ENCODE measurements around the gene BLOC1S4.

BLOC1S4 gene

DNA sequence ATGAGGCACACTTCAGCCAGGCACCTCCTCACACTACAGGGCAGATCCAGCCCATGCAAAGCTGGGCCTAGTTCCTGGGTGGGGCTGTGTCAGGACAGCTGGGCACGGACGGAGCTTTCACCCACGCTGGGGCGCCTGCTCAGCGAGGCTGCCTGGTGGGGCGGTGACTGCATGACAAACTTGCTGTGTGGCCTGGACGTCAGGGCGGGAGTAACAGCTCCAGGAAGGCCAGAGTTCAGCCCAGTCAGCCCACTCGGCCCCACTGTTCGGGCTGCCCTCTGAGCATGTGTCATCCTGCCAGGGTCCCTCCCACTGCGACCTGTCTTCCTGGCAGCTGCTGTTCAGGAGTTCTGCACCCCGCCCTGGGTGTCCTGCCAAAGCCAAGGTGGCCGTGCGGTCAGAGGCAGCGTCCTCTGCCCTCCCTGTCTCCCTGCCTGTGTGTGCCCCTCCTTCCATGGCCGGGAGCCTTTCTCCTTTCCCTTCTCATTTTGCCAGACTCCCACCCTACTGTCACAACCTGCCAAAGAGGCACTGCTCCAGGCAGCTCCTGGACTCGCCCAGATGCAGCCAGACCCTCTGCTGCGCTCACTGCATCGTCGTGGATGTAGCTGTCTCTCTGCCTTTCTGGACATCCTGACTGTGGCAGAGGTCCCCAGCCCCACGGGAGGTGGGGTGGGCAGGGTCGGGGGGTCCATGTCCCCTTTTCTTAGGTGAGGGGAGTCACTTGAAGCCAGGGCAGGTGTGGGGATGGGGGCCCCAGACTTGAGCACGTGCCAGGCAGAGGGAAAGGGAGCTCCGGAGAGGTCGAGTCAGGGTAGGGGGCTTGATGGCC is 33.6 kb downstream of the BLOC1S4 start:
- TF ChIP-seq CTCF (IDR thresholded peaks at IDR 0.05; ENCODE audit: low read depth, low read length): no peak
- DNase-seq (ENCODE audit: low read depth in 2 of 2): peak; percentile 40 to 44
- H3K4me3 ChIP-seq (replicated peaks in 1 of 2; ENCODE audit: low read depth in 2 of 2, low read length in 2 of 2): no peak overlapping the region

GRCh38 chr4:6750286-6751221 is 34.6 kb downstream of the BLOC1S4 start:
- no peak for DNase-seq (ENCODE audit: low read depth in 2 of 2)
- no peak for TF ChIP-seq CTCF (IDR thresholded peaks at IDR 0.05; ENCODE audit: low read depth, low read length)
- no peak overlapping the region for H3K4me3 ChIP-seq (replicated peaks in 1 of 2; ENCODE audit: low read depth in 2 of 2, low read length in 2 of 2)

DNA sequence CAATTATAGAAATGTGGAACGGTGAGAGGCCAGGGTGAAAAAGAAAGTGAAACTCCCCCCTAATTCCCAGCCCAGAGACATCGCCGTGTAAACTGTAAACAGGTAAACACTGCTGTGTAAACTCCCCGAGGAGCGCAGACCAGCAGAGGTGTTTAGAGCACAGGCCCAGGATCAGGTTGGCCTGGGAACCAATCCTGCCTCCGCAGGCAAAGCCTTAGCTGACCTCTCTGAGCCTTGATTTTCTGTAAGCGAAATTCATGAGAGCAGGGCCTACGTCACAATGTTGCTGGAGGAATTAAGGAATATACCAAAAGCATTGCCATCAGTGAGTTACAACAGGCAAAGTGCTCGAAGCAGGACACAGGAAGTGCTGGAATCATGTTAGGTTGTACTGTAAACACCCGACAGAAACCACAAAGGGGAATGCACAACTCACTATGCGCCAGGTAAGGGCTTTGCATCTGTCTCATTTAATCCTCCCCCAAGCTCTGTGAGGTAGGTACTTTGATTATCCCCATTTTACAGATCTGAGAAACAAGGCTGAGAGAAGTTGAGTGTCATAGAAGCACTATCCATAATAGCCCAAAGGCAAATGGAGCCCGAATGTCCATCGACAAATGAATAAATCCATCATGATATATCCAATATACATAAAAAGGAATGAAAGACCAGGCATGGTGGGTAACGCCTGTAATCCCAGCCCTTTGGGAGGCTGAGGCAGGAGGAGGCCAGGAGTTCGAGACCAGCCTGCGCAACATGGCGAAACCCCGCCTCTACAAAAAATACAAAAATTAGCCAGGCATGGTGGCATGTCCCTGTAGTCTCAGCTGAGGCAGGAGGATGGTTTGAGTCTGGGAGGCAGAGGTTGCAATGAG is 35.9 kb downstream of the BLOC1S4 start:
- no peak for TF ChIP-seq CTCF (IDR thresholded peaks at IDR 0.05; ENCODE audit: low read depth, low read length)
- H3K4me3 ChIP-seq (replicated peaks in 1 of 2; ENCODE audit: low read depth in 2 of 2, low read length in 2 of 2): no peak overlapping the region
- DNase-seq (ENCODE audit: low read depth in 2 of 2): no peak

GRCh38 chr4:6752486-6752829 is 36.5 kb downstream of the BLOC1S4 start:
- DNase-seq (ENCODE audit: low read depth in 2 of 2): no peak
- no peak overlapping the region for H3K4me3 ChIP-seq (replicated peaks in 1 of 2; ENCODE audit: low read depth in 2 of 2, low read length in 2 of 2)
- no peak for TF ChIP-seq CTCF (IDR thresholded peaks at IDR 0.05; ENCODE audit: low read depth, low read length)

- no peak overlapping the region for H3K4me3 ChIP-seq (replicated peaks in 1 of 2; ENCODE audit: low read depth in 2 of 2, low read length in 2 of 2)
- TF ChIP-seq CTCF (IDR thresholded peaks at IDR 0.05; ENCODE audit: low read depth, low read length): no peak
- DNase-seq (ENCODE audit: low read depth in 2 of 2): no peak
These were observed 37.2 kb downstream of the BLOC1S4 start for GRCh38 chr4:6753103-6753560.

- TF ChIP-seq CTCF (IDR thresholded peaks at IDR 0.05; ENCODE audit: low read depth, low read length): no peak
- H3K4me3 ChIP-seq (replicated peaks in 1 of 2; ENCODE audit: low read depth in 2 of 2, low read length in 2 of 2): no peak overlapping the region
- DNase-seq (ENCODE audit: low read depth in 2 of 2): no peak
These were observed 37.9 kb downstream of the BLOC1S4 start for GRCh38 chr4:6753891-6754290.

All from cardiac fibroblast (primary cell).